Gastroesophageal sphincter (tissue), 3 donors: ENCODE results near the gene CELF2.

ENCODE experiments used
- CTCF ChIP-seq, 4 experiments: fragments of 200-600 bp in 2 of 4; fragments of 450-650 bp in 2 of 4; sonication (generic) in 1 of 4; IDR thresholded peaks; one replicate each; pipeline ENCODE4 v1.5.1; 2017 to 2019; ENCODE audit warnings: antibody characterized with exemption in 4 of 4, mild to moderate bottlenecking in 2 of 4, moderate library complexity in 2 of 4
- EP300 ChIP-seq: sonication (generic); formaldehyde crosslinking; IDR thresholded peaks from one replicate; pipeline ENCODE4 v1.6.1; 2017; ENCODE audit warnings: antibody characterized with exemption, mild to moderate bottlenecking
- POLR2A ChIP-seq, 2 donors: fragments of 450-650 bp; IDR thresholded peaks; one replicate each; pipeline ENCODE4 v1.6.1; 2017; ENCODE audit warnings: antibody characterized with exemption in 2 of 2, mild to moderate bottlenecking in 2 of 2, moderate library complexity in 1 of 2
- POLR2AphosphoS5 ChIP-seq: sonication (generic); formaldehyde crosslinking; IDR thresholded peaks from one replicate; pipeline ENCODE4 v1.6.1; 2017; ENCODE audit warnings: antibody characterized with exemption

- TF ChIP-seq POLR2A (IDR thresholded peaks at IDR 0.05) (no peak), CTCF (IDR thresholded peaks at IDR 0.05) (no peak), POLR2AphosphoS5 (no peak), EP300 (no peak)
Observed at GRCh38 chr10:11191678-11192077, 174.0 kb downstream of the CELF2 start.
